Smooth muscle cell (in vitro differentiated cells): ENCODE measurements around the gene NUDCD3. TPM values are rescaled to one million over a fixed set of nuclear protein-coding genes. Genes with fewer than 3 reads are reported as not detected.

Source experiments
- DNase-seq: peaks from one replicate; lab custom pipeline; 2025; ENCODE audit not compliant: unreplicated experiment; lab: John Stamatoyannopoulos, UW
- H2AFZ ChIP-seq: fragments of 200-600 bp; sonication (generic); 2 replicates; pipeline ENCODE4 v1.6.0; 2016; ENCODE audit warnings: antibody characterized with exemption, low read depth, mild to moderate bottlenecking
- H3F3A ChIP-seq: fragments of 200-600 bp; sonication (generic); 2 replicates; pipeline ENCODE4 v1.6.0; 2017; ENCODE audit warnings: antibody characterized with exemption, low read depth
- H3K27ac ChIP-seq: fragments of 200-600 bp; sonication (generic); 2 replicates; pipeline ENCODE4 v1.5.1; 2016; ENCODE audit warnings: low read depth, mild to moderate bottlenecking
- H3K27me3 ChIP-seq: fragments of 200-600 bp; sonication (generic); 2 replicates; pipeline ENCODE4 v1.6.1; 2016; ENCODE audit warnings: low read depth, mild to moderate bottlenecking
- H3K36me3 ChIP-seq: fragments of 200-600 bp; sonication (generic); 2 replicates; pipeline ENCODE4 v1.5.1; 2016; ENCODE audit warnings: low read depth
- H3K4me1 ChIP-seq: fragments of 200-600 bp; sonication (generic); 2 replicates; pipeline ENCODE4 v1.5.1; 2016; ENCODE audit warnings: low read depth
- H3K4me2 ChIP-seq: fragments of 200-600 bp; sonication (generic); 2 replicates; pipeline ENCODE4 v1.6.0; 2016; ENCODE audit warnings: mild to moderate bottlenecking
- H3K4me3 ChIP-seq: fragments of 200-600 bp; sonication (generic); 2 replicates; pipeline ENCODE4 v1.5.1; 2016; ENCODE audit warnings: mild to moderate bottlenecking
- H3K79me2 ChIP-seq: fragments of 200-600 bp; sonication (generic); 2 replicates; pipeline ENCODE4 v1.6.0; 2016; ENCODE audit warnings: low read depth, mild to moderate bottlenecking
- H3K9ac ChIP-seq: fragments of 200-600 bp; sonication (generic); 2 replicates; pipeline ENCODE4 v1.6.0; 2016; ENCODE audit warnings: low read depth
- H3K9me3 ChIP-seq: fragments of 200-600 bp; sonication (generic); replicated peaks from 2 replicates; pipeline ENCODE4 v1.5.1; 2016; ENCODE audit warnings: low read depth
- H4K20me1 ChIP-seq: fragments of 200-600 bp; sonication (generic); 2 replicates; pipeline ENCODE4 v1.6.0; 2016; ENCODE audit warnings: low read depth
- WGBS: methylation state at CpG from one replicate; pipeline ENCODE4 v1.1.7; 2016; ENCODE audit warnings: low lambda C conversion rate; 5-methylcytosine and 5-hydroxymethylcytosine counted together
- polyA plus RNA-seq: library from polyadenylated mRNA; unstranded; fragments of >200 nt; fragmentation: Nextera tagmentation; extraction: Ambion mirVana; gene quantifications from 2 replicates; pipeline ENCODE4 v1.2.1, GENCODE V29; 2016
- total RNA-seq: library from RNA; depleted of rRNA; stranded (reverse); fragments of >200 nt; gene quantifications from 2 replicates; pipeline ENCODE4 v1.2.3, GENCODE V29; 2014
- TF ChIP-seq, protein P1 (sequence below): fragments of 200-600 bp; sonication (generic); IDR thresholded peaks from 2 replicates; pipeline ENCODE4 v1.5.1; 2017; ENCODE audit warnings: borderline replicate concordance, mild to moderate bottlenecking, antibody characterized with exemption; ENCODE audit not compliant: insufficient read depth, poor library complexity, severe bottlenecking

NUDCD3 gene
- total and polyA plus RNA-seq, 2 experiments from 2014 or later: 32.2 to 56.3 TPM

GRCh38 chr7:44377681-44378421, 112.6 kb downstream of the NUDCD3 start:
- H3K27me3 ChIP-seq: peaks cover 4% of the 10 kb centered on the region
- no peak overlapping the region for H3K4me3 ChIP-seq
- H3K27ac ChIP-seq: no peak overlapping the region
- H3K4me2 ChIP-seq: no peak overlapping the region
- no peaks in the 10 kb centered on the region for H3K4me1 ChIP-seq
- H3K36me3 ChIP-seq: no peaks in the 10 kb centered on the region
- no peaks in the 10 kb centered on the region for H3F3A ChIP-seq
- H2AFZ ChIP-seq: no peak overlapping the region
- DNase-seq: no peak
- no peak overlapping the region for H3K9ac ChIP-seq
- H4K20me1 ChIP-seq: no peaks in the 10 kb centered on the region
- H3K79me2 ChIP-seq: no peaks in the 10 kb centered on the region
- H3K9me3 ChIP-seq: no peaks in the 10 kb centered on the region
- WGBS: 88% methylated on average over 5 of the region's 5 CpGs
- TF ChIP-seq, protein P1, sequence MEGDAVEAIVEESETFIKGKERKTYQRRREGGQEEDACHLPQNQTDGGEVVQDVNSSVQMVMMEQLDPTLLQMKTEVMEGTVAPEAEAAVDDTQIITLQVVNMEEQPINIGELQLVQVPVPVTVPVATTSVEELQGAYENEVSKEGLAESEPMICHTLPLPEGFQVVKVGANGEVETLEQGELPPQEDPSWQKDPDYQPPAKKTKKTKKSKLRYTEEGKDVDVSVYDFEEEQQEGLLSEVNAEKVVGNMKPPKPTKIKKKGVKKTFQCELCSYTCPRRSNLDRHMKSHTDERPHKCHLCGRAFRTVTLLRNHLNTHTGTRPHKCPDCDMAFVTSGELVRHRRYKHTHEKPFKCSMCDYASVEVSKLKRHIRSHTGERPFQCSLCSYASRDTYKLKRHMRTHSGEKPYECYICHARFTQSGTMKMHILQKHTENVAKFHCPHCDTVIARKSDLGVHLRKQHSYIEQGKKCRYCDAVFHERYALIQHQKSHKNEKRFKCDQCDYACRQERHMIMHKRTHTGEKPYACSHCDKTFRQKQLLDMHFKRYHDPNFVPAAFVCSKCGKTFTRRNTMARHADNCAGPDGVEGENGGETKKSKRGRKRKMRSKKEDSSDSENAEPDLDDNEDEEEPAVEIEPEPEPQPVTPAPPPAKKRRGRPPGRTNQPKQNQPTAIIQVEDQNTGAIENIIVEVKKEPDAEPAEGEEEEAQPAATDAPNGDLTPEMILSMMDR: no peak

- Histone ChIP-seq H3F3A (no peaks in the 10 kb centered on the region), H3K4me3 (no peak overlapping the region), H3K36me3 (no peaks in the 10 kb centered on the region), H3K9ac (no peak overlapping the region), H3K9me3 (no peaks in the 10 kb centered on the region), H3K27ac (no peak overlapping the region), H3K79me2 (no peaks in the 10 kb centered on the region), H3K27me3 (peaks cover 4% of the 10 kb centered on the region), H3K4me2 (no peak overlapping the region), H3K4me1 (no peaks in the 10 kb centered on the region), H2AFZ (no peak overlapping the region), H4K20me1 (no peaks in the 10 kb centered on the region)
- TF ChIP-seq, protein P1: no peak
- no peak for DNase-seq
- 84% methylated on average over 1 of the region's 1 CpG for WGBS
These were observed 113.4 kb downstream of the NUDCD3 start for GRCh38 chr7:44377134-44377463.

DNA sequence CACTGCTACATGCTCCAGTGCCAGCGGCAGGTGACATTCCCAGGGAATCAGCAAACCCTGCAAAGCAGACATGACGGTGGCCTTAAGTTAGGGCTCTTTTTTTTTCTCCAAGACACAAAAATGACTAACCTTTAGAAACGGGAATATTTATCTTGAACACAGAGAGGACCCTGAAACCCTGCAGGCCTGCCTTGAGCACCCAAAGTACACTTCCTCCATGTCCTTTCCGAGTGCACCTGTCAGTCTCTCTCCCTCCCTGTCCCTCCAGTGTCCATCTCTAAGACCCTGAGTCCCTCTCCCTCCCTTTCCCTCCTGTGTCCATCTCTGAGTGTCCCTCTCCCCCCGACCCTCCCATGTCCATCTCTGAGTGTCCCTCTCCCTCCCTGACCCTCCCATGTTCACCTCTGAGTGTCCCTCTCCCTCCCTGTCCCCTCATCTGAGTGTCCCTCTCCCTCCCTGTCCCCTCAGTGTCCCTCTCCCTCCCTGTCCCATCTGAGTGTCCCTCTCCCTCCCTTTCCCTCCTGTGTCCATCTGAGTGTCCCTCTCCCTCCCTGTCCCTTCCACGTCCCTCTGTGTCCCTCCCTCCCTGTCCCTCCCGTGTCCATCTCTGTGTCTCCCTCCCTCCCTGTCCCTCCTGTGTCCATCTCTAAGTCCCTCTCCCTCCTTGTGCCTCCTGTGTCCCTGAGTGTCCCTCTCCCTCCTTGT, 113.9 kb downstream of the NUDCD3 start:
- Histone ChIP-seq H2AFZ (no peak overlapping the region), H3K4me2 (no peak overlapping the region), H3K27me3 (peaks cover 4% of the 10 kb centered on the region), H3F3A (no peaks in the 10 kb centered on the region), H3K9me3 (no peaks in the 10 kb centered on the region), H3K36me3 (no peaks in the 10 kb centered on the region), H3K4me3 (no peak overlapping the region), H3K4me1 (no peaks in the 10 kb centered on the region), H3K27ac (no peak overlapping the region), H3K9ac (no peak overlapping the region), H3K79me2 (no peaks in the 10 kb centered on the region), H4K20me1 (no peaks in the 10 kb centered on the region)
- TF ChIP-seq, protein P1: no peak
- DNase-seq: no peak
- 77% methylated on average over 4 of the region's 7 CpGs for WGBS

DNA sequence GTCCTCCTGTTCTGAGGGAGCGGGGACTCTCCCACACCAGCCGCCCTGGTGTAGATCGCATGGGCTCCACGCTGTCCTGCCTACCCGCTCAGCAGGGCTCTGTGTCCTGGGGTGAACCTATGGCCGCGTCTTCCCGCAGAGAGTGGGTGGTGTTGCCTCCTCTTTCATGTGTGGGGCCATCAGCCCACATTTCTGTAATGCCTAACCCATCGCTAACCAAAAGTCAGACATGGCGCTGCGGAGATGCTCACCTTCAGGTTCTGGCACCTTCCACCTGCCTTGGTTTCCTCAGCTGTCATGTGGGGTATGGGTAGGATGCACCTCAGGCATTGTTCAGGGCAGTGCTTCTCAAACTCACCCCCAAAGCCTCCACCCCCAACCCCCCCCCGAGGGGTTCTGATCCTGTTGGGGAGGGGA, 114.5 kb downstream of the NUDCD3 start:
- Histone ChIP-seq H3K4me2 (no peak overlapping the region), H3K4me3 (no peak overlapping the region), H3K79me2 (no peaks in the 10 kb centered on the region), H3K27me3 (peaks cover 11% of the 10 kb centered on the region), H2AFZ (no peak overlapping the region), H3F3A (no peaks in the 10 kb centered on the region), H3K27ac (no peak overlapping the region), H4K20me1 (no peaks in the 10 kb centered on the region), H3K36me3 (no peaks in the 10 kb centered on the region), H3K4me1 (no peaks in the 10 kb centered on the region), H3K9me3 (no peaks in the 10 kb centered on the region), H3K9ac (no peak overlapping the region)
- TF ChIP-seq, protein P1: no peak
- WGBS: 90% methylated on average over 12 of the region's 12 CpGs
- no peak for DNase-seq
